ENCODE data around the gene SYT2. TPM values are rescaled to one million over a fixed set of nuclear protein-coding genes. Genes with fewer than 3 reads are reported as not detected.
"Not testable (repeated sequence)": the region's sequence is repeated elsewhere in the genome, so short reads cannot be mapped to it uniquely, and the experiment has no call there.

SYT2 gene
- total and polyA plus RNA-seq, 8 donors: under 0.01 to 0.03 (median 0.03) TPM; not detected in 4

- H3K4me3 ChIP-seq: no peak overlapping the region
- H3K27me3 ChIP-seq: no peaks in the 10 kb centered on the region
- intact Hi-C loops (cut with DNase I): no loop called here
- WGBS, 2 donors: 86 to 90% methylated on average over 8 of the region's 8 CpGs
- no peaks in the 10 kb centered on the region for H3K9me3 ChIP-seq
- ATAC-seq (no peak), DNase-seq (peak in 1 of 6 donors; percentile 31), FAIRE-seq (no peak)
- H3K36me3 ChIP-seq: no peaks in the 10 kb centered on the region
- TF ChIP-seq, protein P1, sequence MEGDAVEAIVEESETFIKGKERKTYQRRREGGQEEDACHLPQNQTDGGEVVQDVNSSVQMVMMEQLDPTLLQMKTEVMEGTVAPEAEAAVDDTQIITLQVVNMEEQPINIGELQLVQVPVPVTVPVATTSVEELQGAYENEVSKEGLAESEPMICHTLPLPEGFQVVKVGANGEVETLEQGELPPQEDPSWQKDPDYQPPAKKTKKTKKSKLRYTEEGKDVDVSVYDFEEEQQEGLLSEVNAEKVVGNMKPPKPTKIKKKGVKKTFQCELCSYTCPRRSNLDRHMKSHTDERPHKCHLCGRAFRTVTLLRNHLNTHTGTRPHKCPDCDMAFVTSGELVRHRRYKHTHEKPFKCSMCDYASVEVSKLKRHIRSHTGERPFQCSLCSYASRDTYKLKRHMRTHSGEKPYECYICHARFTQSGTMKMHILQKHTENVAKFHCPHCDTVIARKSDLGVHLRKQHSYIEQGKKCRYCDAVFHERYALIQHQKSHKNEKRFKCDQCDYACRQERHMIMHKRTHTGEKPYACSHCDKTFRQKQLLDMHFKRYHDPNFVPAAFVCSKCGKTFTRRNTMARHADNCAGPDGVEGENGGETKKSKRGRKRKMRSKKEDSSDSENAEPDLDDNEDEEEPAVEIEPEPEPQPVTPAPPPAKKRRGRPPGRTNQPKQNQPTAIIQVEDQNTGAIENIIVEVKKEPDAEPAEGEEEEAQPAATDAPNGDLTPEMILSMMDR (IDR thresholded peaks at IDR 0.05): no peak
- peaks cover 6 to 9% (median 9%) of the 10 kb centered on the region in 3 donors for H3K4me1 ChIP-seq
- no peak overlapping the region for H3K27ac ChIP-seq
These were observed 87.9 kb downstream of the SYT2 start for GRCh38 chr1:202622388-202622787.

DNA sequence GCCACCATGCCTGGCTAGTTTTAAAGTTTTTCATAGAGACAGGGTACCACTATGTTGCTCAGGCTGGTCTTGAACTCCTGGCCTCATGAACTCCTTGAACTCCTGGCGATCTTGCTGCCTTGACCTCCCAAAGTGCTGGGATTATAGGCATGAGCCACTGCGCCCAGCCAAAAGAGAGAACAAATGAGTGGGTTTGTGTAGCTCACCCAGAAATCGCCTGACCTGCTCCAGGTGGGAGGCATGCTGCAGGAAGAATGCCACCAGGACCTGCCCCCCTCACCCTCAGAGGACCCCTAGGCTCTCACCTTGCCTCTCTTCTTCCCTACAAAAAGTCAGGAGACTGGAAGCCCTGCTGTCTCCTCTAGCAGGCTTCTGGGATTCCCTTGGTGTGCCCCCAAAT, 88.8 kb downstream of the SYT2 start:
- TF ChIP-seq, protein P1 (IDR thresholded peaks at IDR 0.05): no peak
- Histone ChIP-seq H3K4me3 (no peak overlapping the region), H3K36me3 (no peaks in the 10 kb centered on the region), H3K27ac (no peak overlapping the region), H3K27me3 (no peaks in the 10 kb centered on the region), H3K4me1 (peaks cover 6 to 9% (median 9%) of the 10 kb centered on the region in 3 donors), H3K9me3 (no peaks in the 10 kb centered on the region)
- WGBS, 2 donors: 94 to 97% methylated on average over 3 of the region's 3 CpGs
- ATAC-seq (no peak), FAIRE-seq (no peak), DNase-seq (peak in 1 of 6 donors; percentile 23)
- intact Hi-C loops (cut with DNase I): no loop called here

DNA sequence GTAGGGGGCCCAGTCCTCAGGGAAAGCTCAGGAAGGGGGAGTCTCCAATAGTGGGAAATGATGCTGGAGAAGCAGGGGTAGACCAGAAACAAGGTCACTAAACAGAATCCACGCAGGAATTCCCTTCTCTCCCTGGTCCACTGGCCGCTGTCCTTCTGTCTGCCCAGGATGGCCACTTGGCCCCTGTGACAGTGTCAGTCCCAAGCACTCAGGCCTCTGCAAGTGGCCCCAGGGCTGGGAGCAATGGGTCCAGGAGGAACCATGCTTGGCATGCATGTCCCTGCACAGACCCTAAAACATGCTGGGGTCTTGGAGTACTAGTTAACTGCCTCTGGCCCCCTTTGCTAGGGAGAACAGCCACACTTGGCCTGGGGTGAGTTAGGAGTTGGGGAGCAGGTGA, 90.2 kb downstream of the SYT2 start:
- H3K27me3 ChIP-seq; H3K9me3 ChIP-seq; H3K4me1 ChIP-seq; FAIRE-seq; intact Hi-C loops (cut with DNase I); H3K4me3 ChIP-seq; ATAC-seq; H3K27ac ChIP-seq; H3K36me3 ChIP-seq: not testable (repeated sequence)
- WGBS, 2 donors: 82 to 94% methylated on average over 2 of the region's 2 CpGs
- peak in 1 of 6 donors; percentile 21 for DNase-seq

DNA sequence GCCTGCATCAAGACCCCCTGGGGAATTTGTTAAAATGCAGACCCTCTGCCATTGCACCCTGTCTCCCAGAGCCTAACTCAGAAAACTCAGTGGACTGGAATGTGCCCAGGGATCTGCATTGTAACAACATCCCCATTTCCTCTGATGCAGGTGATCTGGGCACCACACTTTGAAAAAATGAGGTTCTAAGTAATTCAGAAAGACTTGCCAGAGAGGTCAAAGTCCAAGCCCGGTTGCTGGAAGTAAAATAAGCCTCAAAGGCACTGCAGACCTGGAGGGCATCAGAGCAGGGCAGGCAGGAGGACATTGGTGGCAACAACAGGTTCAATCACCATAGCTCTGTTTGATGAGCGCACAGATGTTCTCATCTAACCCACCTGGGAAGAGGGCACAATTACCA, 90.7 kb downstream of the SYT2 start:
- DNase-seq (peak in 4 of 6 donors; percentile 10 to 37 (median 34)), ATAC-seq (peak; percentile 43 to 70 (median 52)), FAIRE-seq (no peak)
- intact Hi-C loops (cut with DNase I): no loop called here
- Histone ChIP-seq H3K9me3 (no peaks in the 10 kb centered on the region), H3K27me3 (no peaks in the 10 kb centered on the region), H3K27ac (no peak overlapping the region), H3K4me3 (no peak overlapping the region), H3K36me3 (no peaks in the 10 kb centered on the region), H3K4me1 (peaks cover 6 to 9% (median 9%) of the 10 kb centered on the region in 3 donors)
- whole genome bisulfite sequencing, 2 donors: 53 to 58% methylated on average over 2 of the region's 2 CpGs
- TF ChIP-seq, protein P1 (IDR thresholded peaks at IDR 0.05): no peak

- H3K9me3 ChIP-seq; H3K27ac ChIP-seq; H3K4me3 ChIP-seq; H3K36me3 ChIP-seq; intact Hi-C loops (cut with DNase I); H3K4me1 ChIP-seq; H3K27me3 ChIP-seq; FAIRE-seq: not testable (repeated sequence)
- WGBS, 2 donors: 18 to 20% methylated on average over 11 of the region's 11 CpGs
- ATAC-seq (peak; percentile 28 to 80 (median 66)), DNase-seq (peak in 2 of 6 donors; percentile 24 to 42)
These were observed 91.2 kb downstream of the SYT2 start for GRCh38 chr1:202619012-202619411.

- ATAC-seq (no peak), FAIRE-seq (no peak), DNase-seq (peak in 1 of 6 donors; percentile 31)
- Histone ChIP-seq H3K4me3 (no peak overlapping the region), H3K4me1 (peaks cover 6 to 9% (median 9%) of the 10 kb centered on the region in 3 donors), H3K27ac (no peak overlapping the region), H3K36me3 (no peaks in the 10 kb centered on the region), H3K27me3 (no peaks in the 10 kb centered on the region), H3K9me3 (no peaks in the 10 kb centered on the region)
- WGBS, 2 donors: 93% methylated on average over 13 of the region's 13 CpGs
- TF ChIP-seq, protein P1 (IDR thresholded peaks at IDR 0.05): no peak
- intact Hi-C loops (cut with DNase I): no loop called here
These were observed 93.8 kb downstream of the SYT2 start for GRCh38 chr1:202616355-202616915.
